WTC11 (cell line): ENCODE measurements around the gene RBM39.

Experiments used
- CREB1 ChIP-seq: sonication (generic); formaldehyde crosslinking; IDR thresholded peaks from 2 replicates; pipeline ENCODE4 v1.8.0; 2023; ENCODE audit warnings: mild to moderate bottlenecking, missing genetic modification reagents
- CTCF ChIP-seq: fragments of 200-600 bp; IDR thresholded peaks from 2 replicates; pipeline ENCODE4 v1.8.0; 2022; ENCODE audit warnings: antibody characterized with exemption
- FOXK1 ChIP-seq: sonication (generic); formaldehyde crosslinking; IDR thresholded peaks from 2 replicates; pipeline ENCODE4 v1.8.0; 2022; ENCODE audit warnings: mild to moderate bottlenecking, moderate library complexity, missing genetic modification reagents
- IRF1 ChIP-seq: sonication (generic); formaldehyde crosslinking; IDR thresholded peaks from 2 replicates; pipeline ENCODE4 v1.8.0; 2023; ENCODE audit warnings: missing genetic modification reagents
- MLX ChIP-seq: sonication (generic); formaldehyde crosslinking; IDR thresholded peaks from 2 replicates; pipeline ENCODE4 v1.8.1; 2023; ENCODE audit warnings: mild to moderate bottlenecking, missing genetic modification reagents, moderate library complexity
- NFE2L1 ChIP-seq: sonication (generic); formaldehyde crosslinking; IDR thresholded peaks from 2 replicates; pipeline ENCODE4 v1.8.1; 2023; ENCODE audit warnings: missing genetic modification reagents
- SP1 ChIP-seq: sonication (generic); formaldehyde crosslinking; conservative IDR thresholded peaks from 2 replicates; pipeline ENCODE4 v1.8.1; 2022; ENCODE audit warnings: missing genetic modification reagents
- ZNF121 ChIP-seq: sonication (generic); formaldehyde crosslinking; IDR thresholded peaks from 2 replicates; pipeline ENCODE4 v1.8.0; 2023; ENCODE audit warnings: missing genetic modification reagents
- ZNF138 ChIP-seq: sonication (generic); formaldehyde crosslinking; conservative IDR thresholded peaks from 2 replicates; pipeline ENCODE4 v1.8.1; 2022; ENCODE audit warnings: mild to moderate bottlenecking, moderate library complexity, missing genetic modification reagents
- ZNF317 ChIP-seq: sonication (generic); formaldehyde crosslinking; IDR thresholded peaks from 2 replicates; pipeline ENCODE4 v1.8.1; 2023; ENCODE audit warnings: low read depth, mild to moderate bottlenecking, moderate library complexity, missing genetic modification reagents, borderline replicate concordance

GRCh38 chr20:35662551-35662950, 79.5 kb downstream of the RBM39 start:
- TF ChIP-seq CTCF (no peak), ZNF317 (no peak), ZNF121 (CRISPR knock-in tag) (no peak), NFE2L1 (no peak), FOXK1 (no peak), IRF1 (CRISPR knock-in tag) (no peak), MLX (no peak), SP1 (CRISPR knock-in tag) (no peak), CREB1 (CRISPR knock-in tag) (no peak), ZNF138 (CRISPR knock-in tag) (no peak)
